Activated CD4-positive, alpha-beta memory T cell treated with anti-CD3 and anti-CD28 coated beads for 36 hours (primary cell): ENCODE data around the gene TMEM92. TPM values are rescaled to one million over a fixed set of nuclear protein-coding genes. Genes with fewer than 3 reads are reported as not detected.

Source experiments
- CTCF ChIA-PET: fragments of 350-600 bp; sonication (Branson Sonifier 250); formaldehyde crosslinking; loops from one replicate; lab custom pipeline; 2021; ENCODE audit warnings: antibody characterized with exemption, inconsistent platforms; lab: Charles Lee
- POLR2A ChIA-PET: fragments of 350-600 bp; sonication (Branson Sonifier 250); formaldehyde crosslinking; loops from one replicate; lab custom pipeline; 2021; ENCODE audit warnings: antibody characterized with exemption; lab: Charles Lee
- DNase-seq: peaks from one replicate; pipeline ENCODE4 v3.0.0-alpha.2; 2020
- H3K27ac Mint-ChIP-seq: one replicate; pipeline ENCODE4 v1.8.0; 2021; ENCODE audit warnings: mixed read lengths
- H3K27me3 Mint-ChIP-seq: one replicate; pipeline ENCODE4 v1.8.0; 2021; ENCODE audit warnings: mixed read lengths
- H3K36me3 Mint-ChIP-seq: one replicate; pipeline ENCODE4 v1.8.0; 2021; ENCODE audit warnings: mixed read lengths
- H3K4me1 Mint-ChIP-seq: one replicate; pipeline ENCODE4 v1.8.0; 2021; ENCODE audit warnings: low read depth, mixed read lengths
- H3K4me3 Mint-ChIP-seq: one replicate; pipeline ENCODE4 v1.8.0; 2021; ENCODE audit warnings: mild to moderate bottlenecking, mixed read lengths
- H3K9me3 Mint-ChIP-seq: one replicate; pipeline ENCODE4 v1.8.0; 2021; ENCODE audit warnings: mixed read lengths
- intact Hi-C: fragments of 100-400 bp; cut with micrococcal nuclease; formaldehyde crosslinking; loops from one replicate; pipeline ENCODE4 v1.15.1; 2023
- total RNA-seq, 2 experiments: library from RNA; stranded (reverse); gene quantifications; one replicate each; pipeline ENCODE4 v1.2.3, GENCODE V29; 2021

TMEM92 gene
- under 1 TPM in 1 of 2 experiments, not detected in 1; 0.07 TPM for total RNA-seq

- H3K4me3 Mint-ChIP-seq, result peak within 1 kb of the TSS; percentile 34
- no peak within 1 kb of the TSS for H3K27ac Mint-ChIP-seq
- peaks cover 5% of the 10 kb centered on the region for H3K4me1 Mint-ChIP-seq
- intact Hi-C loops, result loop anchor here (5.0 kb wide), 2 partner anchors 58 to 182 kb away; no protein-coding TSS in a partner anchor
- peaks cover 39% of the 10 kb centered on the region for H3K27me3 Mint-ChIP-seq
- H3K9me3 Mint-ChIP-seq, result no peaks in the 10 kb centered on the region
- ChIA-PET POLR2A (no interaction called here), CTCF (interaction anchor here (0.6 to 15.1 kb wide), 7 partner anchors 8 to 180 kb away, joined by 4 to 324 read pairs (median 20); partner anchors contain the start of gene COL1A1)
- H3K36me3 Mint-ChIP-seq, result no peaks in the 10 kb centered on the region
- no peak for DNase-seq
These were observed at the start of gene TMEM92 for GRCh38 chr17:50274142-50274896. Gene TMEM92 (plus strand): TSS chr17:50274466. CDS start chr17:50274502, 36 bp downstream.

DNA sequence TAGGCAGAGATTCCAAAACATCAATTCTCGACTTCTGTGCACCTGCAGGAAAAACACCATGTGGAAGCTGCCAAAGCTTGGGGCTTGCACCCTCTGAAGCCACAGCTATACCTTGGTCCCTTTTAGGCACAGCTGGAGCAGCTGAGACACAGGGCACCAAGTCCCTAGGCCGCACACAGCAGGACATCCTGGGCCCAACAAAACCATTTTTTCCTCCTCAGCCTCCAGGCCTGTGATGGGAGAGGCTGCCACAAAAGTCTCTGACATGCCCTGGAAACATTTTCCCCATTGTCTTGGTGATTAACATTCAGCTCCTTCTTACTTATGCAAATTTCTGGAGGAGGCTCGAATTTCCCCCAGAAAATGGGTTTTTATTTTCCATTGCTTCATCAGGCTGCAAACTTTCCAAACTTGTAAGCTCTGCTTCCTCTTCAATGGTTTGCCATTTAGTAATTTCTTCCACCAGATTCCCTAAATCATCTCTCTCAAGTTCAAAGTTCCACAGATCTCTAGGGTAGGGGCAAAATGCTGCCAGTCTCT is 48.5 kb upstream of the TMEM92 start:
- H3K36me3 Mint-ChIP-seq, result peaks cover 7% of the 10 kb centered on the region

DNA sequence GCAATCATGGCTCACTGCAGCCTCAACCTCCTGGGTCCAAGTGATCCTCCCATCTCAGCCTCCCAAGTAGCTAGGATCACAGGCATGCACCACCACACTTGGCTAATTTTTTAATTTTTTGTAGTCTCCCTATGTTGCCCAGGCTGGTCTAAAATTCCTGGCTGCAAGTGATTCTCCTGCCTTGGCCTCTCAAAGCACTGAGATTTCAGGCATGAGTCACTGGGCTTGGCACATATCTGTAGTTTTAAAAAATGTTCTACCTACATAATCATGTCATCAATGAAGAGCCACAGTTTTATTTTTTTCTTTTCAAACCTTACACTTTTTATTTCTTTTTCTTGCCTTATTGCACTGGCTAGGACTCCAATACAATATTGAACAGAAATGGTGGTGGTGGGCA is 39.7 kb upstream of the TMEM92 start:
- no peak overlapping the region for H3K4me3 Mint-ChIP-seq
- H3K4me1 Mint-ChIP-seq, result no peaks in the 10 kb centered on the region
- H3K27ac Mint-ChIP-seq, result no peak overlapping the region
- ChIA-PET CTCF (no interaction called here), POLR2A (no interaction called here)
- peaks cover 17% of the 10 kb centered on the region for H3K27me3 Mint-ChIP-seq
- H3K36me3 Mint-ChIP-seq, result no peaks in the 10 kb centered on the region
- H3K9me3 Mint-ChIP-seq, result no peaks in the 10 kb centered on the region
- intact Hi-C loops, result no loop called here
- DNase-seq, result no peak

More for the DNA sequence above, 48.5 kb upstream of the TMEM92 start:
- H3K4me3 Mint-ChIP-seq, result no peak overlapping the region
- POLR2A ChIA-PET, result no interaction called here
- H3K9me3 Mint-ChIP-seq, result peaks cover 22% of the 10 kb centered on the region
- no peak overlapping the region for H3K27ac Mint-ChIP-seq
- CTCF ChIA-PET, result interaction anchor here (1.1 to 1.5 kb wide), 2 partner anchors 26 to 136 kb away, joined by 3 to 4 read pairs; no protein-coding TSS in a partner anchor
- peaks cover 1% of the 10 kb centered on the region for H3K27me3 Mint-ChIP-seq
- intact Hi-C loops, result no loop called here
- H3K4me1 Mint-ChIP-seq, result peaks cover 4% of the 10 kb centered on the region
- no peak for DNase-seq

DNA sequence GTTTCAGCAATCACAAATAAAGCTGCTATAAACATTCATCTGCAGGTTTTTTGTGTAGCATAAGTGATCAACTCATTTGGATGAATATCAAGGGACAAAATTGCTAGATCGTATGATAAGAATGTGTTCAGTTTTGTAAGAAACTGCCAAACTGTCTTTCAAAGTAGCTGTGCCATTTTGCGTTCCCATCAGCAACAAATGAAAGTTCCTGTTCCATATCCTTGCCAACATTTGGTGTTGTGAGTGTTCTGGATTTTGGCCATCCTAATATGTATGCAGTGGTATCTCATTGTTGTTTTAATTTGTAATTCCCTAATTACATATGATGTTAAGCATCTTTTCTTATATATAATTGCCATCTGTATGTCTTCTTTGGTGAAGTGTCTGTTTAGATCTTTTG is 36.4 kb upstream of the TMEM92 start:
- no peaks in the 10 kb centered on the region for H3K4me1 Mint-ChIP-seq
- no peak for DNase-seq
- intact Hi-C loops, result no loop called here
- peaks cover 23% of the 10 kb centered on the region for H3K27me3 Mint-ChIP-seq
- no peak overlapping the region for H3K4me3 Mint-ChIP-seq
- ChIA-PET POLR2A (no interaction called here), CTCF (interaction anchor here (0.7 to 0.9 kb wide), 2 partner anchors 37 to 60 kb away, joined by 3 read pairs; no protein-coding TSS in a partner anchor)
- H3K27ac Mint-ChIP-seq, result no peak overlapping the region
- H3K36me3 Mint-ChIP-seq, result no peaks in the 10 kb centered on the region
- no peaks in the 10 kb centered on the region for H3K9me3 Mint-ChIP-seq

DNA sequence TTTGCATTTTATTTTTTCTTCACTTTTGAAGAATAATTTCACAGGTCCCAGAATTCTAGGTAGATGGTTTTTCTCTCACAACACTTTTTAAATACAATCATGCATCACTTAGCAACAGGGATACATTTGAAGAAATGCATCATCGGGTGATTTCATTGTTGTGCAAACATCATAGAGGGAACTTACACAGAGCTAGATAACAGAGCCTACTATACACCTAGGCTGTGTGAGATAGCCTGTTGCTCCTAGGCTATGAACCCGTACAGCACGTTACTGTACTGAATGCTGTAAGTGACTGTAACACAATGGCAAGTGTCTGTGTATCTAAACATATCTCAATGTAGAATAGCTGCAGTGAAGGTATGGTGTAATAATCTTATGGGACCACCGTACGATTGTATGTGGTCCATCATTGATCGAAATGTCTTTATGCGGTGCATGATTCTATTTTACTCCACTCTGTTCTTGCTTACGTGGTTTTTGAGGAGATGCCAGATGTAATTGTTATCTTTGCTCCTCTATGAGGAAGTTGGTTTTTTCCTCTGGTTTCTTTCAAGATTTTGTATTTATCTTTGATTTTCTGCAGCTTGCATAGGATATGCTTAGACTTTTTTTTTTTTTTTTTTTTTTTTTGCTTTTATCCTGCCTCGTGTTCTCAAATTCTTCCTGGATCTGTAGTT is 35.5 kb upstream of the TMEM92 start:
- H3K27me3 Mint-ChIP-seq, result peaks cover 23% of the 10 kb centered on the region
- intact Hi-C loops, result no loop called here
- ChIA-PET POLR2A (no interaction called here), CTCF (interaction anchor here (0.9 kb wide), 1 partner anchor 59 kb away, joined by 3 read pairs; no protein-coding TSS in a partner anchor)
- H3K36me3 Mint-ChIP-seq, result no peaks in the 10 kb centered on the region
- H3K27ac Mint-ChIP-seq, result no peak overlapping the region
- no peak for DNase-seq
- no peak overlapping the region for H3K4me3 Mint-ChIP-seq
- no peaks in the 10 kb centered on the region for H3K9me3 Mint-ChIP-seq
- H3K4me1 Mint-ChIP-seq, result no peaks in the 10 kb centered on the region

- intact Hi-C loops, result no loop called here
- Mint-ChIP-seq H3K4me3 (no peak overlapping the region), H3K9me3 (no peaks in the 10 kb centered on the region), H3K27me3 (peaks cover 26% of the 10 kb centered on the region), H3K27ac (no peak overlapping the region), H3K4me1 (no peaks in the 10 kb centered on the region), H3K36me3 (no peaks in the 10 kb centered on the region)
- POLR2A ChIA-PET, result no interaction called here
- no peak for DNase-seq
- CTCF ChIA-PET, result interaction anchor here (0.7 kb wide), 1 partner anchor 30 kb away, joined by 3 read pairs; no protein-coding TSS in a partner anchor
These were observed 34.3 kb upstream of the TMEM92 start for GRCh38 chr17:50239937-50240336.

- CTCF ChIA-PET, result interaction anchor here (0.7 kb wide), 1 partner anchor 29 kb away, joined by 3 read pairs; no protein-coding TSS in a partner anchor
- no peaks in the 10 kb centered on the region for H3K36me3 Mint-ChIP-seq
- peaks cover 23% of the 10 kb centered on the region for H3K27me3 Mint-ChIP-seq
- no peak for DNase-seq
- no peak overlapping the region for H3K4me3 Mint-ChIP-seq
- no peak overlapping the region for H3K27ac Mint-ChIP-seq
- H3K9me3 Mint-ChIP-seq, result no peaks in the 10 kb centered on the region
- H3K4me1 Mint-ChIP-seq, result no peaks in the 10 kb centered on the region
- intact Hi-C loops, result no loop called here
- POLR2A ChIA-PET, result no interaction called here
These were observed 33.4 kb upstream of the TMEM92 start for GRCh38 chr17:50240851-50241250.

- H3K36me3 Mint-ChIP-seq, result no peaks in the 10 kb centered on the region
- H3K4me3 Mint-ChIP-seq, result no peak overlapping the region
- ChIA-PET CTCF (interaction anchor here (1.7 kb wide), 1 partner anchor 41 kb away, joined by 3 read pairs; no protein-coding TSS in a partner anchor), POLR2A (no interaction called here)
- no peak for DNase-seq
- H3K27me3 Mint-ChIP-seq, result peaks cover 23% of the 10 kb centered on the region
- intact Hi-C loops, result no loop called here
- no peak overlapping the region for H3K27ac Mint-ChIP-seq
- H3K9me3 Mint-ChIP-seq, result no peaks in the 10 kb centered on the region
- no peaks in the 10 kb centered on the region for H3K4me1 Mint-ChIP-seq
These were observed 32.8 kb upstream of the TMEM92 start for GRCh38 chr17:50241431-50241830.

DNA sequence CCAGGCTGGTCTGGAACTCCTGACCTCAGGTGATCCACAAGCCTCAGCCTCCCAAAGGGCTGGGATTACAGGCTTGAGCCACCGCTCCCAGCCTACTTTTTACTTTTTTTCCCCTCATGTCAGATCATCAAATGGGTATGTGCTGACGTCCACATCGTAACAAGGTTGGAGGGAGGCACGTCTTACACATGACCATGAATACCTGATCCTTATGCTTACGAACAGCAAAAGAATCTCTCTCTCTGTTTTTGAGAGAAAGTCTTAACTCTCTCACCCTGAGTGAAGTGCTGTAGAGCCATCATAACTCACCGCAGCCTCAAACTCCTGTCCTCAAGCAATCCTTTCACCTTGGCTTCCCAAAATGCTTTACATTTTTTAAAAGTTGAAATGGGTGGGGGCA is 29.5 kb upstream of the TMEM92 start:
- intact Hi-C loops, result no loop called here
- H3K4me1 Mint-ChIP-seq, result no peaks in the 10 kb centered on the region
- CTCF ChIA-PET, result no interaction called here
- H3K27ac Mint-ChIP-seq, result no peak overlapping the region
- H3K36me3 Mint-ChIP-seq, result peaks cover 6% of the 10 kb centered on the region
- peaks cover 35% of the 10 kb centered on the region for H3K27me3 Mint-ChIP-seq
- DNase-seq, result no peak
- POLR2A ChIA-PET, result no interaction called here
- H3K4me3 Mint-ChIP-seq, result no peak overlapping the region
- H3K9me3 Mint-ChIP-seq, result peaks cover 12% of the 10 kb centered on the region

GRCh38 chr17:50248255-50248654 is 26.0 kb upstream of the TMEM92 start:
- CTCF ChIA-PET, result no interaction called here
- POLR2A ChIA-PET, result interaction anchor here (0.9 kb wide), 1 partner anchor 98 kb away, joined by 3 read pairs; the partner anchor contains the start of gene XYLT2
- intact Hi-C loops, result no loop called here
- DNase-seq, result no peak
- H3K4me3 Mint-ChIP-seq, result no peak overlapping the region
- peaks cover 14% of the 10 kb centered on the region for H3K9me3 Mint-ChIP-seq
- no peaks in the 10 kb centered on the region for H3K4me1 Mint-ChIP-seq
- H3K27ac Mint-ChIP-seq, result no peak overlapping the region
- peaks cover 6% of the 10 kb centered on the region for H3K36me3 Mint-ChIP-seq
- peaks cover 32% of the 10 kb centered on the region for H3K27me3 Mint-ChIP-seq

DNA sequence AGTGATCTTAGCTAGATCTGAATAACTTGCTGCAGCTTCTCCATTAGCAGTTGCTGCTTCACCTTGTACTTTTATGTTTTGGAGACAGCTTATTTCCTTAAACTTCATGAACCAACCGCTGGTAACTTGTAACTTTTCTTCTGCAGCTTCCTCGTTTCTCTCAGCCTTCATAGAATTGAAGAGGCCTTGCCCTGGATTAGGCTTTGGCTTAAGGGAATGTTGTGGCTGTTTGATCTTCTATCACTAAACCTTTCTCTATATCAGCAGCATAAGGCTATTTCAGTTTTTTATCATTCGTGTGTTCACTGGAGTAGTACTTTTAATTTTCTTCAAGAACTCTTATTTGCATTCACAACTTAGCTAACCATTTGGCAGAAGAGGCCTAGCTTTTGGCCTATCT is 21.5 kb upstream of the TMEM92 start:
- CTCF ChIA-PET, result interaction anchor here (1.0 to 1.4 kb wide), 2 partner anchors 19 to 53 kb away, joined by 5 to 6 read pairs; no protein-coding TSS in a partner anchor
- POLR2A ChIA-PET, result no interaction called here
- intact Hi-C loops, result no loop called here
- Mint-ChIP-seq H3K36me3 (peaks cover 6% of the 10 kb centered on the region), H3K4me3 (no peak overlapping the region), H3K4me1 (no peaks in the 10 kb centered on the region), H3K27me3 (peaks cover 26% of the 10 kb centered on the region), H3K27ac (no peak overlapping the region), H3K9me3 (peaks cover 14% of the 10 kb centered on the region)
- no peak for DNase-seq
